ENCODE measurements around the gene HRH3.

Gene HRH3

GRCh38 chr20:62215020-62215990, 4.8 kb downstream of the HRH3 start:
- DNase-seq (ENCODE audit: low read depth, low spot score), result no peak

GRCh38 chr20:62214067-62214466, 6.0 kb downstream of the HRH3 start:
- no peak for DNase-seq (ENCODE audit: low read depth, low spot score)

- no peak for DNase-seq (ENCODE audit: low read depth, low spot score)
Observed at GRCh38 chr20:62212299-62212698, 7.8 kb downstream of the HRH3 start.

- DNase-seq (ENCODE audit: low read depth, low spot score), result no peak
Observed at GRCh38 chr20:62211769-62212288, 8.2 kb downstream of the HRH3 start.

- no peak for DNase-seq (ENCODE audit: low read depth, low spot score)
Observed at GRCh38 chr20:62211216-62211615, 8.9 kb downstream of the HRH3 start.

- no peak for DNase-seq (ENCODE audit: low read depth, low spot score)
Observed at GRCh38 chr20:62210496-62210855, 9.6 kb downstream of the HRH3 start.

- DNase-seq (ENCODE audit: low read depth, low spot score), result no peak
Observed at GRCh38 chr20:62209850-62210495, 10.1 kb downstream of the HRH3 start.

- DNase-seq (ENCODE audit: low read depth, low spot score), result no peak
Observed at GRCh38 chr20:62208795-62209755, 11.0 kb downstream of the HRH3 start.

GRCh38 chr20:62208061-62208794, 11.8 kb downstream of the HRH3 start:
- no peak for DNase-seq (ENCODE audit: low read depth, low spot score)

GRCh38 chr20:62206388-62206775, 13.7 kb downstream of the HRH3 start:
- DNase-seq (ENCODE audit: low read depth, low spot score), result no peak

GRCh38 chr20:62205618-62206387, 14.3 kb downstream of the HRH3 start:
- no peak for DNase-seq (ENCODE audit: low read depth, low spot score)

GRCh38 chr20:62203378-62204030, 16.6 kb downstream of the HRH3 start:
- DNase-seq (ENCODE audit: low read depth, low spot score), result no peak

GRCh38 chr20:62202676-62203377, 17.3 kb downstream of the HRH3 start:
- DNase-seq (ENCODE audit: low read depth, low spot score), result no peak

GRCh38 chr20:62202083-62202395, 18.0 kb downstream of the HRH3 start:
- no peak for DNase-seq (ENCODE audit: low read depth, low spot score)

- DNase-seq (ENCODE audit: low read depth, low spot score), result no peak
Observed at GRCh38 chr20:62201173-62202082, 18.6 kb downstream of the HRH3 start.

GRCh38 chr20:62200491-62201172, 19.4 kb downstream of the HRH3 start:
- no peak for DNase-seq (ENCODE audit: low read depth, low spot score)

- DNase-seq (ENCODE audit: low read depth, low spot score), result no peak
Observed at GRCh38 chr20:62198931-62199330, 21.1 kb downstream of the HRH3 start.

GRCh38 chr20:62198496-62198895, 21.6 kb downstream of the HRH3 start:
- DNase-seq (ENCODE audit: low read depth, low spot score), result no peak

All from brain pericyte (primary cell).